Fibroblast of lung (primary cell): ENCODE results near the gene ZMAT3.

Experiments
- CTCF ChIP-seq, 2 donors: IDR thresholded peaks in 1 of 2; conservative IDR thresholded peaks in 1 of 2; 1 replicate in 1 of 2; 2 replicates in 1 of 2; pipeline ENCODE4 v1.5.1; 2011 to 2012; ENCODE audit warnings: low read length in 2 of 2, control low read depth in 1 of 2, inconsistent platforms in 1 of 2, low read depth in 1 of 2, mild to moderate bottlenecking in 1 of 2
- EZH2 ChIP-seq: IDR thresholded peaks from 2 replicates; pipeline ENCODE4 v1.5.1; 2012; ENCODE audit warnings: low read length, control low read depth, mild to moderate bottlenecking; ENCODE audit errors: missing control alignments

GRCh38 chr3:179067839-179068238 lies 3.8 kb downstream of the ZMAT3 start:
- TF ChIP-seq CTCF (conservative IDR thresholded peaks at IDR 0.05 in 1 of 2, IDR thresholded peaks at IDR 0.05 in 1 of 2; ENCODE audit: low read depth in 1 of 2, low read length in 2 of 2) (no peak), EZH2 (no peak)
